Activated naive CD4-positive, alpha-beta T cell treated with anti-CD3 and anti-CD28 coated beads, Interleukin-2, amount 50 U/mL, for 24 hours (primary cell): ENCODE measurements around the gene STX1A.

Source experiments
- H3K27ac Mint-ChIP-seq: one replicate; pipeline ENCODE4 v1.8.0; 2021; ENCODE audit warnings: mild to moderate bottlenecking, mixed read lengths
- H3K27me3 Mint-ChIP-seq: one replicate; pipeline ENCODE4 v1.8.0; 2021; ENCODE audit warnings: mixed read lengths
- H3K36me3 Mint-ChIP-seq: one replicate; pipeline ENCODE4 v1.8.0; 2021; ENCODE audit warnings: mixed read lengths
- H3K4me1 Mint-ChIP-seq: one replicate; pipeline ENCODE4 v1.8.0; 2021; ENCODE audit warnings: mixed read lengths
- H3K4me3 Mint-ChIP-seq: one replicate; pipeline ENCODE4 v1.8.0; 2021; ENCODE audit warnings: mild to moderate bottlenecking, mixed read lengths
- H3K9me3 Mint-ChIP-seq: one replicate; pipeline ENCODE4 v1.8.0; 2021; ENCODE audit warnings: mixed read lengths

The STX1A gene

DNA sequence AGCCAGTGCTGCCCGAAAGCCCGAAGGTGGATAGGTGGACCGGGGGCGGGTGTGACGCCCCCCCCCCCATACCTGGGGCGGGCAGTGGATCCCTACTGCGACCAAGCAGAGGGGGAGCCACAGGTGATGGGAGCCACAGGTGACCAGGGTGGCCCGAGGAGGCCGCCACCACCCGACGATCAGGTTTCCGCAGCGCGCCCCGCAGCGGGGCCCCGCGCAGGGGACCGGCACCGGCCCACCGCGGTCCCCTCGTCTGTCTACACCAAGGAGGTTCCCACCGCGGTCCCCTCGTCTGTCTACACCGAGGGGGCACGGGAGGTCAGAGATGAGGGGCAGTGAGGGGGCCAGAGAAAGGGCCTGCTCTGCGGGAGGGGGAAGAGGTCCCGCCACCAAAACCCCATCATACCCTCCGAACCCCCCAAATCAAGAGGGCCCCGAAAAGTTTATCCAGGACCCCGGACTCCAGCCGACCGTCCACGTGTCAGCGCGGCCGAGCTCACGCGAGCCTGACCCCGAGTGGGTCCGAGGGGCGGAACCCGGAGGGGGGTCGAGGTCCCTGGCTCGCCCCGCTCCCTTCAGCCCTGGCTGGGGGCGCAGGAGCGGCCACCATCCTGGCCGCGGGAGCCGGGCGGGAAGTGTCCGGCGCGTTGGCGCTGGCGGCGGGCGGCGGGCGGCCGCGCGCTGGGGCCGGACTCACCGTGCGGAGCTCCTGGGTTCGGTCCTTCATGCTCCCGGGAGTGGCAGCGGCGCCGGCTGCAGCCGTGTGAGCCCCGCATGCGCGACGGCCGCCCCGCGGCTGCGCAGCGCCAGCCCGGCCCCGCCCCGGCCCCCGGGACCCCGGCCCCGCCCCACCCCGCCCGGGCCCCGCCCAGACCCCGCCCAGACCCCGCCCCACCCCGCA, at the start of gene STX1A:
STX1A (minus strand) TSS at position 765 of the 901 bp plus-strand sequence; CDS start at position 727, 38 bp downstream.
- Mint-ChIP-seq H3K9me3 (no peaks in the 10 kb centered on the region), H3K4me3 (peak within 1 kb of the TSS; percentile 91), H3K4me1 (peaks cover 31% of the 10 kb centered on the region), H3K27ac (peak within 1 kb of the TSS; percentile 51), H3K36me3 (peaks cover 2% of the 10 kb centered on the region), H3K27me3 (peaks cover 2% of the 10 kb centered on the region)

DNA sequence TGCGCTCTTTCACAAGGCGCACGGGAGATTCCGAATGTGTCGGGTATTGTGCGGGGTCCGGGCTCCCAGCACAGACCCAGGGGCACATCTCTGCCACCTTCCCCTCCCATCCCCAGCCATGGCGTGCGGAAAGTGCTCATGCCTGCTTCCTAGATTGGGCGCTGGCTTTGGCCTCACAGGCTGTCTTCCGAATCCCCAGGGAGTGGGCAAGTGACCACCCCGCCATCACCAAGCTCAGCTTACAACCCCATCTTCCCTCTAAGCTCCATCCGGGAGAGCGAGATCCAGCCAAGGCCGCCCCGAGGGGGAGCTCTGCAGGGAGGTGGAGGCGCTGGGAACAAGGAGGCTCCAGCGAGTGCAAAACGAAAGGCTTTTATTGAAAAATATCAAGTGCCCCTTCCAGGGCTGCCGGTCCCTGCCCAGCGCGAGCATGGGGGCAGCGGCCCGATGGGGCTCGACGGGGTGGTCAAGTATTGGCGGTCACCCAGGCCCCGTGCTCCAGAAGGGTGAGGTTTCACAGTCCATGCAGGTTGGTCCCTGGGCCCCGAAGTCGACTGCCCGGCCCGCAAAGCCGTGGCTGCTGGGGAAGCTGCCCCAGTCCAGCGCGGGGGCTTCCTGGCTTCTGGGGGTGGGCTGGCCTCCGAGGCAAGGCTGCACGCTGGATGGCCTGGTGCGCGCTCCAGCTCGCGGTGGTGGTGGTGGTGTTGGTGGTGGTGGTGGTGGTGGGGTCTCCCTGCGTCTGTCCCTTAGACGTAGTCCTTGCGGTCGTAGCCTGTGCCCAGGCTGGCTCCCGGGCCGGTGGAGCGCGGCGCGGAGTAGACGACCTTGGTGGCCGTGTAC, 49.4 kb upstream of the STX1A start:
- no peak overlapping the region for H3K27ac Mint-ChIP-seq
- no peak overlapping the region for H3K4me3 Mint-ChIP-seq
- H3K36me3 Mint-ChIP-seq, result no peaks in the 10 kb centered on the region
- peaks cover 23% of the 10 kb centered on the region for H3K27me3 Mint-ChIP-seq
- H3K9me3 Mint-ChIP-seq, result no peaks in the 10 kb centered on the region
- H3K4me1 Mint-ChIP-seq, result no peaks in the 10 kb centered on the region

DNA sequence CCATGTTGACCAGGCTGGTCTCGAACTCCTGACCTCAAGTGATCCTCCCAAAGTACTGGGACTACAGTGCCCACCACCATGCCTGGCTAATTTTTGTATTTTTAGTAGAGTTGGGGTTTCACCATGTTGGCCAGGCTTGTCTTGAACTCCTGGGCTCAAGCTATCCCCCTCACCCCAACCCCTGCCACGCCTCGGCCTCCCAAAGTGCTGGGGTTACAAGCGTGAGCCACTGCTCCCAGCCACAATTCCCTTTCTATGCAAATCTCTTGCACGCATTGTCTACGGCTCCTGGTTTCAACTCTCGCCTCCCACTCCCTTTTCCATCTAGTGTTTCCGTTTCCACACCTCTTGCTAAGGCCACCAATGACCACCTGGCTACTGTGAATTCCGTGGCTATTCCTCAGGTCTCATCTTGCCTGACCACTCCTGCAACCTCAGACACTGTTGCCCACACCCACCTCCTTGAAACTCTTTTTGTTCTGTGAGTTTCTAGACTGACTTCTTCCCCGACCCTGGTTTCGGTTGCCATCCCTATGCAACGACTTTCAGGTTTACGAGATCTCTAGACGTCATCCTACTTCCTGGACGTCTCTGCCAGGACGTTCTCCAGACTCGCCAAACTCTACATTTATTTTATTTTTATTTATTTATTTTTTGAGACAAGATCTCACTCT, 47.2 kb upstream of the STX1A start:
- H3K27ac Mint-ChIP-seq, result no peak overlapping the region
- no peaks in the 10 kb centered on the region for H3K36me3 Mint-ChIP-seq
- H3K27me3 Mint-ChIP-seq, result peaks cover 19% of the 10 kb centered on the region
- H3K9me3 Mint-ChIP-seq, result no peaks in the 10 kb centered on the region
- no peak overlapping the region for H3K4me3 Mint-ChIP-seq
- no peaks in the 10 kb centered on the region for H3K4me1 Mint-ChIP-seq

DNA sequence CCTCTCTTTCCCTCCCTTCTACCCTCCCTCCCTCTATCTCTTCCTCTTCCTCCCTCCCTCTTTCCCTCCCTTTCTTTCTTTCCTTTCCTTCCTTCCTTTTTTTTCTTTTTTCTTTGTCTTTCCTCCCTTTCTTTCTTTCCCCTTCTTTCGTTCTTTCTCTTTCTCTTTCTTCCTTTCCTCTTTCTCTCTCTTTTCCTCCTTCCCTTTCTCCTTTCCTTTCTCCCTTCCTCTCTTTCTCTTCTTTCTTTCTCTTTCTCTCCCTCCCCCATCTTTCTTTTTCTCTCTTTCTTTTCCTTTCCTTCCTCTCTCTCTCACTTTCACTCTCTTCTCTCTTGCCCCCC, 43.2 kb upstream of the STX1A start:
- peaks cover 1% of the 10 kb centered on the region for H3K27me3 Mint-ChIP-seq
- no peaks in the 10 kb centered on the region for H3K4me1 Mint-ChIP-seq
- no peak overlapping the region for H3K4me3 Mint-ChIP-seq
- H3K36me3 Mint-ChIP-seq, result no peaks in the 10 kb centered on the region
- H3K9me3 Mint-ChIP-seq, result no peaks in the 10 kb centered on the region
- no peak overlapping the region for H3K27ac Mint-ChIP-seq

DNA sequence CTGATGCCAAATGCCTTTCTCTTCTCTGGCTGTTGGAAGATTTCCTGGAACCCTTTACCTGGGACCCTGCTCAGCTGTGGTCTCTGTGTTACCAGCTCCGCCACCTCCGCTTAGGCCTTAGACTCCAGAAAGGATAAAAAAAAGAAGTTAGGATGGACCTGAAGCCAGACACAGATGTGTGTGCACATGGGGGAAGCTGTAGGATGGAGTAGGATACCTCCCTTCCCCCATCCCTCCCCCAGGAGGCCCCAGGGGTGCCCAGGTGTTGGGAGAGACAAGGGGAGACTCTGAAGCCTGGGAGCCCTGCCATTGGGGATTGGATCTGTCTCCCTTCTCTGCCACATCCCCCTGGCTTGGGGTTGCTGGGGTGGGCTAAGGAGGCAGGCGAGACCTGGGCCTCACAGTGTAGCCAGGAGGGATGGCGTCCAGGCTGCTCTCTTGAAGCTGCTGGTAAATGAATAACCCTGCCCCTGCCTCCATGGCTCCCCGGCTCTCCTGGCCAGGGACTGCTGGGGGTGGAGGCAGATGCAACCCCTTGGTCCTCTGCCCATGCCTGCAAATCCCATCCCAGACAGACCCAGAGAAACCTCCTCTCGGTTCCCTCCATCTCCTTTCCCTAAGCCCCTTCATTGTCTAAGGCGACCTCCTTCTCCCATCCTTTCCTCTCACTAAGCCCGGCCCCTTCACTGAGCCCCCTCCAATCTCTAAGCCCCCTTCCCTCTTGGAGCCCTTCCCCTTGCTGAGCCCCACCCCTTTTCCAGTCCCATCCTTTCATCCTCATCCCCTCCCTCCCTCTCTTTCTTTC, 42.6 kb upstream of the STX1A start:
- Mint-ChIP-seq H3K4me1 (no peaks in the 10 kb centered on the region), H3K36me3 (no peaks in the 10 kb centered on the region), H3K27ac (no peak overlapping the region), H3K27me3 (peaks cover 1% of the 10 kb centered on the region), H3K9me3 (no peaks in the 10 kb centered on the region), H3K4me3 (no peak overlapping the region)

DNA sequence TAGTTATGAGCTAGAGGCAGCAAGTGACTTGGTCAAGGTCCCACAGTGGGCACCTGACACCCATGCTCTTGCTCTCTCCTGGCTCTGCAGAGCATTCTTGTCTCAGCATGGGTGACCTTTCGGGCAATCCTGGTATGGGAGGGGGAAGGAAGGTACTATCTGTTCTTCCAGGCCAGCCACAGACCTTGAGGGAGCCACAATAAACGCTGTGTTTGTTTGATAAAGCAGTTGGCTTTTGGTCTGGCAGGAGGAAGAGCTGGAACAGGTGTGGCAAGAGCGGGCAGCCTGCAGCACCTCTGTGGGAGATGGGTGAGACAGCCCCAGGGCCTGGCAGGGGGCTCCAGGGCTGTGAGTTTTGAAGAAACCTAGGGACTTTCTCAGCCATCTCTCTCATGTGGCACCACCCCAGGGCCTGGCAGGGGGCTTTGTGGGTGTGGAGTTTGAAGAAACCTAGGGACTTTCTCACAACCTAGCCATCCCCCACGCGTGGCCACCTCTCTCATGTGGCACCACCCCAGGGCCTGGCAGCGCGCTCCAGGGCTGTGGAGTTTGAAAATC, 39.2 kb upstream of the STX1A start:
- Mint-ChIP-seq H3K36me3 (no peaks in the 10 kb centered on the region), H3K27ac (no peak overlapping the region), H3K9me3 (no peaks in the 10 kb centered on the region), H3K27me3 (no peaks in the 10 kb centered on the region), H3K4me1 (no peaks in the 10 kb centered on the region), H3K4me3 (no peak overlapping the region)

DNA sequence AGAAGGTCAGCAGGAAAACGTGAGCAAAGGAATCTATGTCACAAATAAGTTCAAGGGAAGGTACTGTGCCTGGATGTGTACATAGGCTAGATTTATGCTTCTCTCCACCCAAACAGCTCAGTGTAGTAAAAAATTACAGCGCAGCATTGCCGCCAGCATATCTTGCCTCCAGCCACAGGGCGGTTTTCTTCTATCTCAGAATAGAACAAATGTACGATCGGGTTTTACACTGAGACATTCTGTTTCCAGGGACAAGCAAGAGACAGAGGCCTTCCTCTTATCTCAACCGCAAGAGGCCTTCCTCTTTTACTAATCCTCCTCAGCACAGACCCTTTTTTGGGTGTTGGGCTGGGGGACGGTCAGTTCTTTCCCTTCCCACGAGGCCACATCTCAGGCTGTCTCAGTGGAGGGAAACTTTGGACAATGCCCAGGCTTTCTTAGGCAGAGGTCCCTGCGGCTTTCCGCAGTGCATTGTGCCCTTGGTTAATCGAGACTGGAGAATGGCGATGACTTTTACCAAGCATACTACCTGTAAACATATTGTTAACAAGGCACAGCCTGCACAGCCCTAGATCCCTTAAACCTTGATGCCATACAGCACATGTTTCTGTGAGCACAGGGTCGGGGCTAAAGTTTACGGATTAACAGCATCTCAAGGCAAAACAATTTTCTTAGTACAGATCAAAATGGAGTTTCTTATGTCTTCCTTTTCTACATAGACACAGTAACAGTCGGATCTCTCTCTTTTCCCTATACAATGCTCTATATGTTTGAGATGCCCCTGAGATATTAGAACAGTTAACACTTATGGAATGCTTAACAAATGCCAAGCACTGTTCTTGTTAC, 30.7 kb upstream of the STX1A start:
- H3K9me3 Mint-ChIP-seq, result no peaks in the 10 kb centered on the region
- H3K27me3 Mint-ChIP-seq, result peaks cover 2% of the 10 kb centered on the region
- H3K4me3 Mint-ChIP-seq, result no peak overlapping the region
- H3K36me3 Mint-ChIP-seq, result no peaks in the 10 kb centered on the region
- H3K4me1 Mint-ChIP-seq, result no peaks in the 10 kb centered on the region
- no peak overlapping the region for H3K27ac Mint-ChIP-seq

DNA sequence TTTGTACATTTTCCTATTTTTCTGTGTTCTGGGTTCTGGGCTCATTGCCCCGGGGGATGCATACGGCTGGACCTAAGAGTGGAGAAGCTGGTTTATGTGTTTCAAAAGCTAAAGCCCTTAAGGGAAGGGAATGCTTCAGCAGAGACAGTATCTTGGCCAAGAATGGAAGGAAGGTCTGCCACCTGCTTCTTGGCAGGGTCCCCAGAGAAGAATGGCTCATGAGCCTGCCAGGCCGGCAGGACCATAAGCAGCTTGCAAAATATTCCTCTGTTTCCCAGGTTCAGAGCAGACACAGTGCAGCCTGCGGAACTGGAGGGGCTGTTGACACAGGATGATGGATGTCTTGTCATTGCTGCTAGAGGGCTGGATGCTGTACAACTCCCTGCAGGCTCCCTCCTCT, 26.9 kb upstream of the STX1A start:
- no peak overlapping the region for H3K4me3 Mint-ChIP-seq
- no peaks in the 10 kb centered on the region for H3K9me3 Mint-ChIP-seq
- no peak overlapping the region for H3K27ac Mint-ChIP-seq
- no peaks in the 10 kb centered on the region for H3K4me1 Mint-ChIP-seq
- no peaks in the 10 kb centered on the region for H3K36me3 Mint-ChIP-seq
- no peaks in the 10 kb centered on the region for H3K27me3 Mint-ChIP-seq

DNA sequence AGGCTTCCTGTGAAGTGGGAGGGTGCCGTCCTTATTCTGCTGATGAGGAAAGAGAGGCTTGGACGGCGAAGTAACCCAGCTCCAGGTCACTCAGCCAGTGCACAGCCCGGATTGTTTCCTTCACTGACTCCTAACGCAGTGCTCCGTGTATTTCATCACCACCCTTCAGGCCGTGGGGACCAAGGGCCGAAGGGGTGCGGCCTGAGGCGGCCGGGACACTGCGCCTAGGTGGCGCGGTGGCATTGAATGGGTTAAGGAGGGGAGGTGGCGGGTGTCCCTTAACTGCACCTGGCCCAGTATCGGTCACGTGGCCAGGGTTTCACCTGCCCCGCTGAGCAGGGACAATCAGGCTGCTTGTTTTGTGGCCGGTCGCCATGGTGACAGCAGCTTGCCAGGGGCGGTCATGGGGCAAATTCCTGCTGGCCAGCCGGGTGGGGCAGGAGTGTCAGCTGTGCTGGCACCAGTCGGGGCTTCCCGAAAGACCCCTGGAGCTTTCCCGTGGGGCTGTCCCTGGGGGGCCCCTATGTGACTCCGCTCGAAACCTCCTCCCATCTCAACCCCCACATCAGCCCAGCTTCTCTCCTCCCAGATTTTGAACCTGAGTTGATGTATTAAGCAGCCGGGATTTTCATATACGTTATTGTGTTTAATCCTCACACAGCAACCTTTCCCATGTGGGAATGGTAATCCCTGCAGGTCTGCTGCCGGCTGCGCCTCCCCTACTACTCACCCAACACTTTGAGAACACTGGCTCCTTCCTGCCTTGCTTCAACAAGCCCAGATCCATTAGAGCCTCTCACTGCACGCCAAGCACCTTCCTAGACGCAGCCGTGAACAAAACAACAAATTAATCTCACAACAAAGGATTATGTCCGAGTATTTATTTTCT, 23.5 kb upstream of the STX1A start:
- H3K27ac Mint-ChIP-seq, result no peak overlapping the region
- no peaks in the 10 kb centered on the region for H3K9me3 Mint-ChIP-seq

DNA sequence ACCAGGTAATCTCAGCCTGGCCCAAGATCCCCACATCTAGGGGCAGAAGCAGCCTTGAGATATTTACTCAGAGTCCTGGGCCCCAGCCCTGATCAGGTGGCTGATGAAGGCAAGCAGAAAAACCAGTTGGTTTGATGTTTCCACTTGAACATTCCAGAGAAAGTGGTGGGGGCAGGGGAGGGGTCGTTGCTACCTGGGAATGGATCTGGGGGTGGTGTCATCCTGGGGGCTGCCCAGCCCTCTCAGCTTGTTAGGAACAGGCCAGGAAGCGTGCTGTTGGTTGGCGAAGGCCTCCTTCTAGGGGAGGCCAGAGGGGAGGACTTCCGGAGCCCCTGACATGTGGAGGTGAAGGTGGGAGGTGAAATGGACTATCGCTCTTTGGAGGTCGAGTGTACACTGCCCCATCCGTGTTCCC, 22.9 kb upstream of the STX1A start:
- H3K36me3 Mint-ChIP-seq, result no peaks in the 10 kb centered on the region
- H3K27ac Mint-ChIP-seq, result no peak overlapping the region
- H3K4me1 Mint-ChIP-seq, result peaks cover 4% of the 10 kb centered on the region
- H3K27me3 Mint-ChIP-seq, result no peaks in the 10 kb centered on the region
- no peaks in the 10 kb centered on the region for H3K9me3 Mint-ChIP-seq
- H3K4me3 Mint-ChIP-seq, result no peak overlapping the region

More for the DNA sequence above, 23.5 kb upstream of the STX1A start:
- H3K27me3 Mint-ChIP-seq, result no peaks in the 10 kb centered on the region
- no peak overlapping the region for H3K4me3 Mint-ChIP-seq
- peaks cover under 1% of the 10 kb centered on the region for H3K4me1 Mint-ChIP-seq
- no peaks in the 10 kb centered on the region for H3K36me3 Mint-ChIP-seq

DNA sequence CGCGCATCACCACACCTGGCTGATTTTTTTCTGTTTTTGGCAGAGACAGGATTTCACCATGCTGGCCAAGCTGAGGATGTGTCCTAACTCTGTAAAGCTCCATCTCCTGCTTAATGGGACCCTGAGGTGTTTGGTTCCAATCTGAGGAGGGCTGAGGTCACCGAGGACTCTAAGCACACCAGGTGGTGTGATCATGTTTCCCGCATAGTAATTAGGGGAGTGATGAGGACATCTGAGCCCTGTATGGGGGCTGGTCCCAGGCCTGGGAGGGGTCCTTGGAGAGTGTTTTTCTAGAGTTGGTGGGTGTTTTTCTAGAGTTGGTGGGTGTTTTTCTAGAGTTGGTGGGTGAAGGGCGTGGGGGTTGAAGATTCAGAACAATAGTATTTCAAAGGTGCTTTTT, 22.1 kb upstream of the STX1A start:
- peak overlapping the region; percentile 11 for H3K4me3 Mint-ChIP-seq
- H3K27me3 Mint-ChIP-seq, result no peaks in the 10 kb centered on the region
- peaks cover 4% of the 10 kb centered on the region for H3K4me1 Mint-ChIP-seq
- H3K36me3 Mint-ChIP-seq, result no peaks in the 10 kb centered on the region
- H3K9me3 Mint-ChIP-seq, result no peaks in the 10 kb centered on the region
- H3K27ac Mint-ChIP-seq, result no peak overlapping the region

DNA sequence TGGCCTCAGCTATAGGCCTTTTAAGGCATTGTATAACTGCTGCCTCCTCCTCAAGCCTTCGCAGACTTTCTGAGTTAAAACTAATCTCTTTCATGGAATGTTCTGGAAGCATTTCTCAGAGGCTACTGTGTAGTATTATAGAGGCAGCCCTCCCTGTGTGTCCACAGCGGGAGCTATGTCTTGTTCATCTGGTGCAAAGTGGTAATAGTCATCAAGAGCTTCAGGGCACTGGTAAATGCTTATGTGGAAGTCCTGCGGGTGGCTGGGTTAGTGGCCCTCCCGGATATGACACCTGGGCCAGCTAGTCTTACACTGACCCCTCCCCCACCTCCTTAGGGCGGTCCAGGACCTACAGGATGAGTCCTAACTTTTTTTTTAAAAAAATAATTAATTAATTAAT, 21.3 kb upstream of the STX1A start:
- Mint-ChIP-seq H3K9me3 (no peaks in the 10 kb centered on the region), H3K27me3 (no peaks in the 10 kb centered on the region), H3K27ac (no peak overlapping the region), H3K36me3 (no peaks in the 10 kb centered on the region), H3K4me3 (peak overlapping the region; percentile 58), H3K4me1 (peaks cover 4% of the 10 kb centered on the region)

DNA sequence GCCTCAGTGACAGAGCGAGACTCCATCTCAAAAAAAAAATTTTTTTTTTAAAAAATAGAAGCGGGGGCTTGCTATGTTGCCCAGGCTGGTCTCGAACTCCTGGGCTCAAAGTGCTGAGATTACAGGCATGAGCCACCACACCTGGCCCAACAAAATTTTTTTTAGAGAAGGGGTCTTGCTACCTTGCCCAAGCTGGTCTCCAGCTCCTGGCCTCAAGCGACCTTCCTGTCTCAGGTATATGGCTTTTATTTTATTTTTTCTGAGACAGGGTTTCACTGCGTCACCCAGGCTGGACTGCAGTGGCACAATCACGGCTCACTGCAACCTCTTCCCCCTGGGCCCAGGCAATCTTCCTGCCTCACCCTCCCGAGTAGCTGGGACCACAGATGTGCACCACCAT, 20.7 kb upstream of the STX1A start:
- H3K9me3 Mint-ChIP-seq, result no peaks in the 10 kb centered on the region
- H3K4me3 Mint-ChIP-seq, result peak overlapping the region; percentile 58
- H3K27me3 Mint-ChIP-seq, result no peaks in the 10 kb centered on the region
- peaks cover 4% of the 10 kb centered on the region for H3K4me1 Mint-ChIP-seq
- no peak overlapping the region for H3K27ac Mint-ChIP-seq
- H3K36me3 Mint-ChIP-seq, result no peaks in the 10 kb centered on the region
